Transverse colon (tissue), 4 donors: Measurements from ENCODE around the gene JADE2. TPM values are rescaled to one million over a fixed set of nuclear protein-coding genes. Genes with fewer than 3 reads are reported as not detected.

Source experiments
- DNase-seq: peaks from one replicate; pipeline ENCODE4 v3.0.0-alpha.2; 2019
- H3K27ac ChIP-seq, 4 donors: fragments of 200-600 bp; sonication (generic); 2 replicates each; pipeline ENCODE4 v1.5.1; 2016 to 2018; ENCODE audit warnings: inconsistent platforms in 4 of 4
- H3K27me3 ChIP-seq: fragments of 200-600 bp; sonication (generic); 2 replicates; pipeline ENCODE4 v1.5.1; 2017; ENCODE audit warnings: inconsistent platforms
- H3K36me3 ChIP-seq, 4 donors: fragments of 200-600 bp; sonication (generic); 2 replicates each; pipeline ENCODE4 v1.5.1; 2017 to 2019; ENCODE audit warnings: inconsistent platforms in 4 of 4
- H3K4me1 ChIP-seq, 4 donors: fragments of 200-600 bp; sonication (generic); 2 replicates each; pipeline ENCODE4 v1.5.1; 2017 to 2020; ENCODE audit warnings: inconsistent platforms in 4 of 4
- H3K4me3 ChIP-seq, 4 donors: fragments of 200-600 bp; sonication (generic); 1 replicate in 1 of 4; 2 replicates in 3 of 4; pipeline versions ENCODE4 v1.5.1 to v1.6.1; 2017 to 2019; ENCODE audit warnings: inconsistent platforms in 4 of 4
- H3K9me3 ChIP-seq, 2 donors: fragments of 200-600 bp; sonication (generic); 2 replicates each; pipeline ENCODE4 v1.5.1; 2017 to 2019; ENCODE audit warnings: inconsistent platforms in 2 of 2
- EP300 ChIP-seq: sonication (generic); formaldehyde crosslinking; IDR thresholded peaks from one replicate; pipeline ENCODE4 v1.6.1; 2017; ENCODE audit warnings: antibody characterized with exemption, low read depth
- POLR2A ChIP-seq: fragments of 450-650 bp; IDR thresholded peaks from one replicate; pipeline ENCODE4 v1.6.1; 2016; ENCODE audit warnings: antibody characterized with exemption, mild to moderate bottlenecking, moderate library complexity
- POLR2AphosphoS5 ChIP-seq, 3 donors: sonication (generic); formaldehyde crosslinking; IDR thresholded peaks; one replicate each; pipeline ENCODE4 v1.6.1; 2016; ENCODE audit warnings: antibody characterized with exemption in 3 of 3
- WGBS, 2 donors: methylation state at CpG; one replicate each; pipeline ENCODE4 v1.1.5; 2018; ENCODE audit warnings: low coverage in 1 of 2; 5-methylcytosine and 5-hydroxymethylcytosine counted together
- in situ Hi-C, 4 donors: fragments of 200-750 bp; cut with MboI; loops; one replicate each; pipeline versions ENCODE4 v1.15.0 to v1.15.1; 2017; ENCODE audit warnings: low sequenced_read_pairs in 3 of 4, low pct_ligation_motif_present in 1 of 4, low pct_unique_long_range_greater_than_20kb in 1 of 4
- intact Hi-C: fragments of 100-400 bp; cut with DNase I; formaldehyde crosslinking; loops from one replicate; pipeline ENCODE4 v1.15.1; 2023; ENCODE audit warnings: low total_unique reads
- total RNA-seq, 4 donors: library from RNA; depleted of rRNA; stranded (reverse); fragments of >200 nt; gene quantifications; one replicate each; pipeline ENCODE4 v1.1.0, GENCODE V29; 2016
- TF ChIP-seq, protein P1 (sequence below), 5 experiments: fragments of 200-600 bp in 3 of 5; fragments of 450-650 bp in 2 of 5; sonication (generic) in 3 of 5; IDR thresholded peaks; 1 replicate in 2 of 5; 2 replicates in 3 of 5; pipeline ENCODE4 v1.5.1; 2016 to 2017; ENCODE audit warnings: antibody characterized with exemption in 5 of 5, inconsistent platforms in 3 of 5, mild to moderate bottlenecking in 2 of 5, moderate library complexity in 1 of 5

The JADE2 gene
- total RNA-seq, 4 donors from 2014 or later: 36.6 to 50.1 (median 41.4) TPM

DNA sequence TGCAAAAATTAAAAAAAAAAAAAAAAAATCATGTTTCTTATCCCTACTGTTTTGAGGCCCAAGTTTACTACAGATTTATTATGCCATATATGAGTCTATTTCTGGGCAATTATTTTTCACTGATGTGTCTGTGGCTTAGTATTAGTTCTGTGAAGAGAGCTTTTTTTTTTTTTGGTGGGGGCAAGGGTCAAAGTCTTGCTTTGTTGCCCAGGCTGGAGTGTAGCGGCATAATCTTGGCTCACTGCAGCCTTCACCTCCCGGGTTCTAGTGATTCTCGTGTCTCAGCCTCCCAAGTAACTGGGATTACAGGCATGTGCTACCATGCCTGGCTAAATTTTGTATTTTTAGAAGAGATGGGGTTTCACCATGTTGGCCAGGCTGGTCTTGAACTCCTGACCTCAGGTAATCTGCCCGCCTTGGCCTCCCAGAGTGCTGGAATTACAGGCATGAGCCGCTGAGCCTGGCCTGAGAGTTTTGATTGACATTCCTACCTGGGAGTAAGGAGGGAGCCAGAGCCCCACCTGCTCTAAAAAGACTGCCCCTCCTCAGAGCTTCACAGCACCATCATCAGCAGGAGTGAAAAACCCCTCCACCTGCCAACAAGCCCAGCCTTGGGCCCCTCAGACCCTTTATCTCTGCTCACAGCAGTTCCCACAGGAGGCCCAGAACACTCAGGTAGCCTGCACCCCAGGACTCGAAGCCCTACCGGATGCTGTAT is 36.1 kb upstream of the JADE2 start:
- in situ Hi-C loops (no loop called here), intact Hi-C loops (no loop called here)
- Histone ChIP-seq H3K36me3 (no peaks in the 10 kb centered on the region), H3K27ac (no peak overlapping the region), H3K27me3 (no peaks in the 10 kb centered on the region), H3K4me3 (no peak overlapping the region), H3K9me3 (no peaks in the 10 kb centered on the region), H3K4me1 (no peaks in the 10 kb centered on the region)
- TF ChIP-seq POLR2AphosphoS5 (IDR thresholded peaks at IDR 0.05) (no peak), POLR2A (no peak), EP300 (no peak)
- TF ChIP-seq, protein P1, sequence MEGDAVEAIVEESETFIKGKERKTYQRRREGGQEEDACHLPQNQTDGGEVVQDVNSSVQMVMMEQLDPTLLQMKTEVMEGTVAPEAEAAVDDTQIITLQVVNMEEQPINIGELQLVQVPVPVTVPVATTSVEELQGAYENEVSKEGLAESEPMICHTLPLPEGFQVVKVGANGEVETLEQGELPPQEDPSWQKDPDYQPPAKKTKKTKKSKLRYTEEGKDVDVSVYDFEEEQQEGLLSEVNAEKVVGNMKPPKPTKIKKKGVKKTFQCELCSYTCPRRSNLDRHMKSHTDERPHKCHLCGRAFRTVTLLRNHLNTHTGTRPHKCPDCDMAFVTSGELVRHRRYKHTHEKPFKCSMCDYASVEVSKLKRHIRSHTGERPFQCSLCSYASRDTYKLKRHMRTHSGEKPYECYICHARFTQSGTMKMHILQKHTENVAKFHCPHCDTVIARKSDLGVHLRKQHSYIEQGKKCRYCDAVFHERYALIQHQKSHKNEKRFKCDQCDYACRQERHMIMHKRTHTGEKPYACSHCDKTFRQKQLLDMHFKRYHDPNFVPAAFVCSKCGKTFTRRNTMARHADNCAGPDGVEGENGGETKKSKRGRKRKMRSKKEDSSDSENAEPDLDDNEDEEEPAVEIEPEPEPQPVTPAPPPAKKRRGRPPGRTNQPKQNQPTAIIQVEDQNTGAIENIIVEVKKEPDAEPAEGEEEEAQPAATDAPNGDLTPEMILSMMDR (IDR thresholded peaks at IDR 0.05): no peak
- DNase-seq: no peak
- WGBS, 2 donors: 87 to 91% methylated on average over 5 to 7 of the region's 7 CpGs

DNA sequence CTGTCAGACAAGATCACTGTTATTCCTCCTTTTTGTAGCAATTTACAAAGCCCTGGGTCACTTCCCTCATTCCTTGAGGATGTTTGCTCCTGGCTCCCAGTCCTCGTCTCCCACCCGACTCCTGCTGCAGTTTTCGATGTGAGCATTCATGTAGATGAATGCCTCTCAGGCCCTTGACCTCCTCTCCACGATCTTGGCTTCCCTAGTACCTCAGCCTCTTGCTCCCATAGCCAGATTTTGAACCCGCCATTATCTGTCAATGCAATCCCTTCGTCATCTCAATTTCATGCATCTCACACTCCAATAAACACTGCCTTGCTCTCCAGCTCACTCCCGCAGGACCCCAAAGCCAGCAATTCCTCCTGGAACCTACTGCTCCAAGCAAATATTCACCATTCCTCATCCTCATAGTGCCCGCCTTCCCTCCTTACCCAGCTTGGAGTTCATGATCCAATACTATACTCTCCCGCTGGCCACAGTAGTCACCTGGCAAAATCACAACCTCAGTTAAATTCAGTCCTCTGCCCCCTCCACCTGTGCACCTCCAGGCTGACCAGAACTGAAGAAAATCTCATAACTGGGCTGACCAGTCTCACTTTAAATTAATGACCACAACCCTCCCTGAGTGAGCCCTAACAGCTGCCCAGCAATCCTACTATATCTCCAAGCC is 35.1 kb upstream of the JADE2 start:
- whole genome bisulfite sequencing, 2 donors: 90 to 93% methylated on average over 4 to 9 of the region's 9 CpGs
- Histone ChIP-seq H3K36me3 (no peaks in the 10 kb centered on the region), H3K4me3 (no peak overlapping the region), H3K4me1 (no peaks in the 10 kb centered on the region), H3K27me3 (no peaks in the 10 kb centered on the region), H3K27ac (no peak overlapping the region), H3K9me3 (no peaks in the 10 kb centered on the region)
- DNase-seq: no peak
- TF ChIP-seq, protein P1 (IDR thresholded peaks at IDR 0.05): no peak
- no peak for TF ChIP-seq POLR2AphosphoS5 (IDR thresholded peaks at IDR 0.05)
- TF ChIP-seq POLR2A: no peak
- TF ChIP-seq EP300: no peak
- intact Hi-C loops: no loop called here
- in situ Hi-C loops: no loop called here

DNA sequence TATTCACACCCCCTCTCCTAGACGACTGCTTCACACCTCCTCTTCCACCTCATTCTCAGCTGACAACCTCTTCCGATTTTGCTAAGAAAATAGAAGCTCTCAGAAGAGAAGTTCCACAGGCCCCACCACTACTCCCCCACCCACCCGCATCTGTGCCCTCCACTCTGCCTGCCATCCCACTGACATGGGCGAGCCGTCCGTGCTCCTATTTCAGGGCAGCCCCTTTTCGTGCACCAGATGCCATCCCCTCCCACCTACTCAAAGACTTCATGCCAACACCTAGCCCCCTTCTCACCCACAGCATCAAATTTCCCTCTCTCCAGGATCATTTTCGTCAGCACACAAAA is 34.6 kb upstream of the JADE2 start:
- in situ Hi-C loops: no loop called here
- H3K4me1 ChIP-seq: no peaks in the 10 kb centered on the region
- H3K4me3 ChIP-seq: no peak overlapping the region
- H3K9me3 ChIP-seq: no peaks in the 10 kb centered on the region
- DNase-seq: no peak
- H3K27me3 ChIP-seq: no peaks in the 10 kb centered on the region
- H3K36me3 ChIP-seq: no peaks in the 10 kb centered on the region
- intact Hi-C loops: no loop called here
- no peak for TF ChIP-seq POLR2AphosphoS5 (IDR thresholded peaks at IDR 0.05)
- no peak for TF ChIP-seq POLR2A
- no peak for TF ChIP-seq EP300
- no peak overlapping the region for H3K27ac ChIP-seq
- WGBS, 2 donors: 88 to 96% methylated on average over 4 to 8 of the region's 8 CpGs

DNA sequence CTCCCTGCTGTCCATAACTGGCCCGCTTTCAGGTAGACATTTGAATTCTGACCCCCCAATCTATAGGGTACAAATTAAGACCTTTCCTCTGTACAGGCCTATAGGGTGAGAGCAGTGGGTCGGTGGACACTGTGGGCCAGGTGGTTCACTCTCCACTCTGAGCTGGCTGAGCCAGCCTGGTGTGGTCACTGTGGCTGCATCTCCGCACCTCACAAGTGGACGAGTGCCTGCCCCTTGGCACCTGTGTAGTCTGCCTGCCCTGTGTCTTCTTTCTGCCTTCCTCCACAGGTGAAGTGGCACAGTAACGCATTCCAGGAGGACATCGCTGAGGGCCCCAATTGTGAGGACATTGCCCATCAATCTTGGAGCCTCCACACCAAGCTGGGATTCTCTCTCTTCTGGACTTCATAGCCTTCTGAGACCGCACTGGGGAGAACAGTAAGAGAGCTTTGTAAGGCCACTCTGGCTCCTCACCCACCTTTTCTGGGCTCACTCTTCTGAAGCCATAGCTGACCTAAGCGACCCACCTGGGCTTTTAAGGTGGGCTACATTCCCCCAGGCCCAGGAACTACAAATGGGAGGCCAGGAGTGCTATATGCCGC is 33.5 kb upstream of the JADE2 start:
- 89% methylated on average over 9 of the region's 9 CpGs; no CpG with 5 or more reads in 1 of the 2 donors for WGBS, 2 donors
- Histone ChIP-seq H3K9me3 (no peaks in the 10 kb centered on the region), H3K27ac (no peak overlapping the region), H3K36me3 (no peaks in the 10 kb centered on the region), H3K4me1 (no peaks in the 10 kb centered on the region), H3K27me3 (no peaks in the 10 kb centered on the region), H3K4me3 (no peak overlapping the region)
- intact Hi-C loops (no loop called here), in situ Hi-C loops (no loop called here)
- DNase-seq: no peak
- TF ChIP-seq POLR2AphosphoS5 (IDR thresholded peaks at IDR 0.05): no peak
- TF ChIP-seq EP300: no peak
- no peak for TF ChIP-seq POLR2A
- TF ChIP-seq, protein P1 (IDR thresholded peaks at IDR 0.05): no peak
